GM10847 (cell line): ENCODE measurements around the gene KCNT1.

Experiments
- POLR2A ChIP-seq: IDR thresholded peaks from 2 replicates; pipeline ENCODE4 v1.6.1; 2011; ENCODE audit not compliant: insufficient read length; ENCODE audit errors: extremely low read depth

Gene KCNT1

GRCh38 chr9:135821116-135821515 lies 119.1 kb downstream of the KCNT1 start:
- no peak for TF ChIP-seq POLR2A

GRCh38 chr9:135821733-135822373 lies 119.9 kb downstream of the KCNT1 start:
- TF ChIP-seq POLR2A: no peak

- no peak for TF ChIP-seq POLR2A
Observed at GRCh38 chr9:135822374-135822755, 120.4 kb downstream of the KCNT1 start.

GRCh38 chr9:135823036-135823435 lies 121.1 kb downstream of the KCNT1 start:
- TF ChIP-seq POLR2A: no peak

- TF ChIP-seq POLR2A: no peak
Observed at GRCh38 chr9:135825435-135826187, 123.6 kb downstream of the KCNT1 start.

- TF ChIP-seq POLR2A: no peak
Observed at GRCh38 chr9:135826188-135826545, 124.2 kb downstream of the KCNT1 start.

- no peak for TF ChIP-seq POLR2A
Observed at GRCh38 chr9:135827301-135827700, 125.3 kb downstream of the KCNT1 start.

GRCh38 chr9:135827866-135828580 lies 126.0 kb downstream of the KCNT1 start:
- no peak for TF ChIP-seq POLR2A

- no peak for TF ChIP-seq POLR2A
Observed at GRCh38 chr9:135828656-135829055, 126.7 kb downstream of the KCNT1 start.

- no peak for TF ChIP-seq POLR2A
Observed at GRCh38 chr9:135830496-135830895, 128.5 kb downstream of the KCNT1 start.

- TF ChIP-seq POLR2A: no peak
Observed at GRCh38 chr9:135833864-135834263, 131.9 kb downstream of the KCNT1 start.

- no peak for TF ChIP-seq POLR2A
Observed at GRCh38 chr9:135835131-135835530, 133.1 kb downstream of the KCNT1 start.

- no peak for TF ChIP-seq POLR2A
Observed at GRCh38 chr9:135839516-135839915, 137.5 kb downstream of the KCNT1 start.

- TF ChIP-seq POLR2A: no peak
Observed at GRCh38 chr9:135840107-135840506, 138.1 kb downstream of the KCNT1 start.

GRCh38 chr9:135840539-135840938 lies 138.6 kb downstream of the KCNT1 start:
- TF ChIP-seq POLR2A: no peak
